ENCODE results near the gene CYP2W1.

The CYP2W1 gene, protein sequence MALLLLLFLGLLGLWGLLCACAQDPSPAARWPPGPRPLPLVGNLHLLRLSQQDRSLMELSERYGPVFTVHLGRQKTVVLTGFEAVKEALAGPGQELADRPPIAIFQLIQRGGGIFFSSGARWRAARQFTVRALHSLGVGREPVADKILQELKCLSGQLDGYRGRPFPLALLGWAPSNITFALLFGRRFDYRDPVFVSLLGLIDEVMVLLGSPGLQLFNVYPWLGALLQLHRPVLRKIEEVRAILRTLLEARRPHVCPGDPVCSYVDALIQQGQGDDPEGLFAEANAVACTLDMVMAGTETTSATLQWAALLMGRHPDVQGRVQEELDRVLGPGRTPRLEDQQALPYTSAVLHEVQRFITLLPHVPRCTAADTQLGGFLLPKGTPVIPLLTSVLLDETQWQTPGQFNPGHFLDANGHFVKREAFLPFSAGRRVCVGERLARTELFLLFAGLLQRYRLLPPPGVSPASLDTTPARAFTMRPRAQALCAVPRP

GRCh38 chr7:983004-983615, at the start of gene CYP2W1:
Gene CYP2W1, plus strand, starts transcription at chr7:983181. Its CDS starts 31 bp downstream, at chr7:983212.
- H3K4me1 ChIP-seq (ENCODE audit: control insufficient read depth in 1 of 2, insufficient read depth in 2 of 2, low read length in 2 of 2): no peaks in the 10 kb centered on the region
- H3K27me3 ChIP-seq (ENCODE audit: low read depth, low read length): no peaks in the 10 kb centered on the region
- no peaks in the 10 kb centered on the region for H3K36me3 ChIP-seq (ENCODE audit: control insufficient read depth in 1 of 2, insufficient read depth in 2 of 2, low read length in 2 of 2)
- no peak within 1 kb of the TSS for H3K4me3 ChIP-seq (ENCODE audit: low read depth in 1 of 2, low read length in 2 of 2)
- no peaks in the 10 kb centered on the region for H3K9me3 ChIP-seq (ENCODE audit: control insufficient read depth in 1 of 2, low read length in 2 of 2)
- no peak within 1 kb of the TSS for H3K27ac ChIP-seq (ENCODE audit: low read length)

DNA sequence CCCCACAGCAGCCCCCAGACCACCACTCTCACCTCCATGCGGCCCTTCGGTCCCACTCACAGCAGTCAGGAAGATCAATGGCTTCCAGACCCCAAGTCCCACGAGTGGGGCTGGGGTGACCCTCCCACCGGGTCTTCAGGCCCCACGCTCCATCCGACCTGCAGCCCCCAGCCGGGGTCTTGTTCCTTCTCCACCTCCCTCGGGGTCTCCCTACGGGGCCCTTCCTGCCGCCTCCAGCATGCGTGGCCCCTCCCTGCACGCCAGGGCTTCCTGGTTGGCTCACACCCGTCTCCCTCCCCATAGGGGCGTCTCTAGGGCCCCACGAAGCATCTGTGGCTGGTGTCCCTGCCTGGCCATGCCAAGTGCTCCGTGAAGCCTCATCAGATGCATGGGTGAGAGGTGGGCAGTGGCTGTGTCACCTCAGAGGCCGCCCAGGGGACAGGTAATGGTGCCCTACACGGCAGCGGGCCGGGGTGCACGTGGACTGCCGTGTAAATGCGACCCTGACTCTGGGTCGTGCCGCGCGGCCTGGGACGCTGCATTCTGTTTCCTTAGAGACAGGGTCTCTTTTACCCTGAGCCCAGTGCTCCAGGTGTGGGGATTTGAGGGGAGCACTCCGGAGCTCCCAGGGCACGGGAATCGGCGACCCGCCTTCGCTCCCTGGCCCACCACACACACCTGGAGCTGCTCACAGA, 48.4 kb upstream of the CYP2W1 start:
- no peaks in the 10 kb centered on the region for H3K27me3 ChIP-seq (ENCODE audit: low read depth, low read length)
- no peaks in the 10 kb centered on the region for H3K36me3 ChIP-seq (ENCODE audit: control insufficient read depth in 1 of 2, insufficient read depth in 2 of 2, low read length in 2 of 2)
- H3K4me3 ChIP-seq (ENCODE audit: low read depth in 1 of 2, low read length in 2 of 2): no peak overlapping the region
- no peaks in the 10 kb centered on the region for H3K4me1 ChIP-seq (ENCODE audit: control insufficient read depth in 1 of 2, insufficient read depth in 2 of 2, low read length in 2 of 2)
- H3K9me3 ChIP-seq (ENCODE audit: control insufficient read depth in 1 of 2, low read length in 2 of 2): no peaks in the 10 kb centered on the region
- H3K27ac ChIP-seq (ENCODE audit: low read length): no peak overlapping the region

- no peak overlapping the region for H3K4me3 ChIP-seq (ENCODE audit: low read depth in 1 of 2, low read length in 2 of 2)
- H3K27ac ChIP-seq (ENCODE audit: low read length): no peak overlapping the region
- H3K4me1 ChIP-seq (ENCODE audit: control insufficient read depth in 1 of 2, insufficient read depth in 2 of 2, low read length in 2 of 2): no peaks in the 10 kb centered on the region
- no peaks in the 10 kb centered on the region for H3K9me3 ChIP-seq (ENCODE audit: control insufficient read depth in 1 of 2, low read length in 2 of 2)
- H3K27me3 ChIP-seq (ENCODE audit: low read depth, low read length): no peaks in the 10 kb centered on the region
- H3K36me3 ChIP-seq (ENCODE audit: control insufficient read depth in 1 of 2, insufficient read depth in 2 of 2, low read length in 2 of 2): no peaks in the 10 kb centered on the region
Observed at GRCh38 chr7:935164-935873, 47.7 kb upstream of the CYP2W1 start.

DNA sequence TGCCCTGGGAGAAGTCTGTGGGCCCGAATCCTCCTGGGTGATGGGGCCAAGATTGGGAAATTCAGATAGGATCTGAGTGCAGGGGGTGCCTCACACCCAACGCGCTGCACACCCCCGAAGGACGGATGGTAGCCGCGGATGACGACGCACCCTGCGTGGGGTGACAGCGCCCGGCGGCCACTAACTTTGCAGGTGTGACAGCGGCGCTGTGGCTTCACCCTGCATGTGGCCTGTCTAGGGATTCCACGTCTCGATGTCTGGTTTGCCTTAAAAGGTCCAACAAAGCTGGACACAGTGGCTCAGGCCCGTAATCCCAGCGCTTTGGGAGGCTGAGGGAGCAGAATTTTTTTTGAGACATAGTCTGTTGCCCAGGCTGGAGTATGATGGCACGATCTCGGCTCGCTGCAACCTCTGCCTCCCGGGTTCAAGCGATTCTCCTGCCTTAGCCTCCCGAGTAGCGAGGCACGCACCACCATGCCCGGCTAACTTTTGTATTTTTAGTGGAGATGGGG, 47.1 kb upstream of the CYP2W1 start:
- Histone ChIP-seq H3K27me3 (ENCODE audit: low read depth, low read length) (no peaks in the 10 kb centered on the region), H3K4me1 (ENCODE audit: control insufficient read depth in 1 of 2, insufficient read depth in 2 of 2, low read length in 2 of 2) (no peaks in the 10 kb centered on the region), H3K4me3 (ENCODE audit: low read depth in 1 of 2, low read length in 2 of 2) (no peak overlapping the region), H3K36me3 (ENCODE audit: control insufficient read depth in 1 of 2, insufficient read depth in 2 of 2, low read length in 2 of 2) (no peaks in the 10 kb centered on the region), H3K9me3 (ENCODE audit: control insufficient read depth in 1 of 2, low read length in 2 of 2) (peaks cover 0 to 2% of the 10 kb centered on the region in 2 donors), H3K27ac (ENCODE audit: low read length) (no peak overlapping the region)

GRCh38 chr7:936386-937054, 46.5 kb upstream of the CYP2W1 start:
- no peaks in the 10 kb centered on the region for H3K36me3 ChIP-seq (ENCODE audit: control insufficient read depth in 1 of 2, insufficient read depth in 2 of 2, low read length in 2 of 2)
- H3K9me3 ChIP-seq (ENCODE audit: control insufficient read depth in 1 of 2, low read length in 2 of 2): peaks cover 0 to 4% of the 10 kb centered on the region in 2 donors
- no peak overlapping the region for H3K4me3 ChIP-seq (ENCODE audit: low read depth in 1 of 2, low read length in 2 of 2)
- no peak overlapping the region for H3K27ac ChIP-seq (ENCODE audit: low read length)
- no peaks in the 10 kb centered on the region for H3K27me3 ChIP-seq (ENCODE audit: low read depth, low read length)
- H3K4me1 ChIP-seq (ENCODE audit: control insufficient read depth in 1 of 2, insufficient read depth in 2 of 2, low read length in 2 of 2): no peaks in the 10 kb centered on the region

- Histone ChIP-seq H3K27ac (ENCODE audit: low read length) (no peak overlapping the region), H3K4me3 (ENCODE audit: low read depth in 1 of 2, low read length in 2 of 2) (no peak overlapping the region), H3K9me3 (ENCODE audit: control insufficient read depth in 1 of 2, low read length in 2 of 2) (peaks cover 0 to 4% of the 10 kb centered on the region in 2 donors), H3K36me3 (ENCODE audit: control insufficient read depth in 1 of 2, insufficient read depth in 2 of 2, low read length in 2 of 2) (no peaks in the 10 kb centered on the region), H3K27me3 (ENCODE audit: low read depth, low read length) (no peaks in the 10 kb centered on the region), H3K4me1 (ENCODE audit: control insufficient read depth in 1 of 2, insufficient read depth in 2 of 2, low read length in 2 of 2) (no peaks in the 10 kb centered on the region)
Observed at GRCh38 chr7:937856-938484, 45.0 kb upstream of the CYP2W1 start.

GRCh38 chr7:938546-939185, 44.3 kb upstream of the CYP2W1 start:
- no peak overlapping the region for H3K4me3 ChIP-seq (ENCODE audit: low read depth in 1 of 2, low read length in 2 of 2)
- H3K4me1 ChIP-seq (ENCODE audit: control insufficient read depth in 1 of 2, insufficient read depth in 2 of 2, low read length in 2 of 2): no peaks in the 10 kb centered on the region
- H3K36me3 ChIP-seq (ENCODE audit: control insufficient read depth in 1 of 2, insufficient read depth in 2 of 2, low read length in 2 of 2): no peaks in the 10 kb centered on the region
- H3K27ac ChIP-seq (ENCODE audit: low read length): no peak overlapping the region
- peaks cover 0 to 4% of the 10 kb centered on the region in 2 donors for H3K9me3 ChIP-seq (ENCODE audit: control insufficient read depth in 1 of 2, low read length in 2 of 2)
- no peaks in the 10 kb centered on the region for H3K27me3 ChIP-seq (ENCODE audit: low read depth, low read length)

DNA sequence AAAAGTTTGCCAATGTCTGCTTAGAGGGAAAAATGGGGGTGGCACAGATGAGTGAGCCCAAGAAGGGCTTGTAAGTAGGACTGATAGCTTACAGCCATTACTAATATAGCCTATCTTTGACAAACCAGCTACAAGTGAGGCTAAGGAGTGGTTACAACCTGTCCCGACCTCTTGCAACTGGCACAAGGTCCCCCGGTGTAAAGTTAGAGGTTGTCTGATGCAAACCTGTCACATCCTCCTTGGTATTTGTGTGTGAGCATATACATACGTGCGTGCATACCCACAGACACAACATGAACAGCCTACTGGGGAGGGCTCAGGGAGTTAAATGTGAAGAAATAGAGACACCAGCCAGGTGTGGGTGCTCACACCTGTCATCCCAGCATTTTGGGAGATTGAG, 43.1 kb upstream of the CYP2W1 start:
- Histone ChIP-seq H3K9me3 (ENCODE audit: control insufficient read depth in 1 of 2, low read length in 2 of 2) (peaks cover 0 to 4% of the 10 kb centered on the region in 2 donors), H3K36me3 (ENCODE audit: control insufficient read depth in 1 of 2, insufficient read depth in 2 of 2, low read length in 2 of 2) (no peaks in the 10 kb centered on the region), H3K27ac (ENCODE audit: low read length) (no peak overlapping the region), H3K4me3 (ENCODE audit: low read depth in 1 of 2, low read length in 2 of 2) (no peak overlapping the region), H3K4me1 (ENCODE audit: control insufficient read depth in 1 of 2, insufficient read depth in 2 of 2, low read length in 2 of 2) (no peaks in the 10 kb centered on the region), H3K27me3 (ENCODE audit: low read depth, low read length) (no peaks in the 10 kb centered on the region)

DNA sequence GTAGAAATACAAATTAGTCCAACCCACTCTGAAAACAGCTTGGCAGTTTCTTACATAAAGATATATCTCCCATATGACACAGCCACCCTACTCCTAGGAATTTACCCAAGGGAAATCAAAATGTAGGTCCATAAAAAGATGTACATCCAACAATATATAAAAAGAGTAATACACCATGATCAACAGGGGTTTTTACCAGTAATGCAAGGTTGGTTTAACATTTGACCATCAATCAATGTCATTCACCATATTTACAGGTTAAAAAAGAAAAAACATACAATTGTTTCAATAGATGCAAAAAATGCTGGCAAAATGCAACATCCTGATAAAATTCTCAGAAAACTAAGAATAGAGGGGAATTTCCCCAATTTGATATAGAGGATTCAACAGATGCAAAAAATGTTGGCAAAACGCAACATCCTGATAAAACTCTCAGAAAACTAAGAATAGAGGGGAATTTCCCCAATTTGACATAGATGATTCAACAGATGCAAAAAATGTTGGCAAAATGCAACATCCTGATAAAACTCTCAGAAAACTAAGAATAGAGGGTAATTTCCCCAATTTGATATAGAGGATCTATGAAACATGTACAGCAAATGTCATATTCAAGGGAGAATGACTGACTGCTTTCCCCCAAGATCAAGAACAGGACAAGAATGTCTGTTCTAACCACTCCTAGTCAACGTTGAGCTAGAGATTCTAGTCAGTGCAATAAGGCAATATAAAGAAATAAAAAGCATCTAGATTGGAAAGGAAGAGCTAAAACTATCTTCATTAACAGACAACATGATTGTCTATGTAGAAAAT, 42.2 kb upstream of the CYP2W1 start:
- no peak overlapping the region for H3K27ac ChIP-seq (ENCODE audit: low read length)
- no peaks in the 10 kb centered on the region for H3K27me3 ChIP-seq (ENCODE audit: low read depth, low read length)
- H3K4me3 ChIP-seq (ENCODE audit: low read depth in 1 of 2, low read length in 2 of 2): no peak overlapping the region
- H3K4me1 ChIP-seq (ENCODE audit: control insufficient read depth in 1 of 2, insufficient read depth in 2 of 2, low read length in 2 of 2): no peaks in the 10 kb centered on the region
- H3K36me3 ChIP-seq (ENCODE audit: control insufficient read depth in 1 of 2, insufficient read depth in 2 of 2, low read length in 2 of 2): no peaks in the 10 kb centered on the region
- peaks cover 0 to 4% of the 10 kb centered on the region in 2 donors for H3K9me3 ChIP-seq (ENCODE audit: control insufficient read depth in 1 of 2, low read length in 2 of 2)
